Transverse colon (tissue), 4 donors: ENCODE results near the gene TMEM158. TPM values are rescaled to one million over a fixed set of nuclear protein-coding genes. Genes with fewer than 3 reads are reported as not detected.

Source experiments
- DNase-seq: peaks from one replicate; pipeline ENCODE4 v3.0.0-alpha.2; 2019
- H3K27ac ChIP-seq, 4 donors: fragments of 200-600 bp; sonication (generic); 2 replicates each; pipeline ENCODE4 v1.5.1; 2016 to 2018; ENCODE audit warnings: inconsistent platforms in 4 of 4
- H3K27me3 ChIP-seq: fragments of 200-600 bp; sonication (generic); 2 replicates; pipeline ENCODE4 v1.5.1; 2017; ENCODE audit warnings: inconsistent platforms
- H3K36me3 ChIP-seq, 4 donors: fragments of 200-600 bp; sonication (generic); 2 replicates each; pipeline ENCODE4 v1.5.1; 2017 to 2019; ENCODE audit warnings: inconsistent platforms in 4 of 4
- H3K4me1 ChIP-seq, 4 donors: fragments of 200-600 bp; sonication (generic); 2 replicates each; pipeline ENCODE4 v1.5.1; 2017 to 2020; ENCODE audit warnings: inconsistent platforms in 4 of 4
- H3K4me3 ChIP-seq, 4 donors: fragments of 200-600 bp; sonication (generic); 1 replicate in 1 of 4; 2 replicates in 3 of 4; pipeline versions ENCODE4 v1.5.1 to v1.6.1; 2017 to 2019; ENCODE audit warnings: inconsistent platforms in 4 of 4
- H3K9me3 ChIP-seq, 2 donors: fragments of 200-600 bp; sonication (generic); 2 replicates each; pipeline ENCODE4 v1.5.1; 2017 to 2019; ENCODE audit warnings: inconsistent platforms in 2 of 2
- EP300 ChIP-seq: sonication (generic); formaldehyde crosslinking; IDR thresholded peaks from one replicate; pipeline ENCODE4 v1.6.1; 2017; ENCODE audit warnings: antibody characterized with exemption, low read depth
- POLR2A ChIP-seq: fragments of 450-650 bp; IDR thresholded peaks from one replicate; pipeline ENCODE4 v1.6.1; 2016; ENCODE audit warnings: antibody characterized with exemption, mild to moderate bottlenecking, moderate library complexity
- POLR2AphosphoS5 ChIP-seq, 3 donors: sonication (generic); formaldehyde crosslinking; IDR thresholded peaks; one replicate each; pipeline ENCODE4 v1.6.1; 2016; ENCODE audit warnings: antibody characterized with exemption in 3 of 3
- WGBS, 2 donors: methylation state at CpG; one replicate each; pipeline ENCODE4 v1.1.5; 2018; ENCODE audit warnings: low coverage in 1 of 2; 5-methylcytosine and 5-hydroxymethylcytosine counted together
- in situ Hi-C, 4 donors: fragments of 200-750 bp; cut with MboI; loops; one replicate each; pipeline versions ENCODE4 v1.15.0 to v1.15.1; 2017; ENCODE audit warnings: low sequenced_read_pairs in 3 of 4, low pct_ligation_motif_present in 1 of 4, low pct_unique_long_range_greater_than_20kb in 1 of 4
- intact Hi-C: fragments of 100-400 bp; cut with DNase I; formaldehyde crosslinking; loops from one replicate; pipeline ENCODE4 v1.15.1; 2023; ENCODE audit warnings: low total_unique reads
- total RNA-seq, 4 donors: library from RNA; depleted of rRNA; stranded (reverse); fragments of >200 nt; gene quantifications; one replicate each; pipeline ENCODE4 v1.1.0, GENCODE V29; 2016
- TF ChIP-seq, protein P1 (sequence below), 5 experiments: fragments of 200-600 bp in 3 of 5; fragments of 450-650 bp in 2 of 5; sonication (generic) in 3 of 5; IDR thresholded peaks; 1 replicate in 2 of 5; 2 replicates in 3 of 5; pipeline ENCODE4 v1.5.1; 2016 to 2017; ENCODE audit warnings: antibody characterized with exemption in 5 of 5, inconsistent platforms in 3 of 5, mild to moderate bottlenecking in 2 of 5, moderate library complexity in 1 of 5

TMEM158 gene
- total RNA-seq, 4 donors from 2014 or later, result 0.82 to 23.9 (median 1.7) TPM; not detected in 1

DNA sequence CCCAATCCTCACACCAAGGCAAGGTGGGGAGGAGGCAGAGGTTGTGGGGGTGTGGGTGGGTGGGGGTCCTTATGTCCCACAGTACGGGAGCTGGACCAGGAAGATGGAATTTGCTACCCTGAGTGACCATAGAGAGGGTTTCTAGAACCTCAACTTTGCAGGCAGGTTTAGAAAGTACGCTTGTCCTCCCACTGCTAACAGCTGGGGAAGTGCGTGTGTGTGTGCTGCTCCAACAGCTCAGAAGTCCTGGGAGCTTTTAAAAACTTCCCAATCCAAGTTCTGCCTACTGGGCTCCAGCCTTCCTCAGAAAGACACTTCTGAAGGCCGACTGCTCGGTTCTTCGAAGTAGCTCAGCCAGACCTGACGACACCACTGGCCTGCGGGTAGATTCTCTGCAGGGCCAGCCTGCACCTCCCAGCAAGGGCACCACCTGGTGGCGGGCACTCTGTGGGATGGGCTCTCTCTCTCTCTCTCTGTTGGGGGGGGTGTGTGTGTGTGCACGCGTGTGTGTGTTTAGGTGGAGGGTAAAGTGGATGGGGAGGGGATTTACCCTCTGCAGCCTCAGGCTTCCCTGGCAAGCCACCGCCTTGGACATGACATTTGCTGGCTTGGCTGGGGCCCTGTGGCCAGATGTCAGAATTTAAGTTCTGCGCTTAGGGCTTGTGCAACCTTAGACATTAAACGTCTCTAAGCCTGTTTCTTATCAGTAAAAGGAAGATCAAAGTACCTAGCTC lies 15.6 kb downstream of the TMEM158 start:
- Histone ChIP-seq H3K4me1 (peaks cover 0 to 30% (median 16%) of the 10 kb centered on the region in 4 donors), H3K4me3 (no peak overlapping the region), H3K36me3 (no peaks in the 10 kb centered on the region), H3K27me3 (no peaks in the 10 kb centered on the region), H3K27ac (peak overlapping the region in 3 of 4 donors; percentile 49 to 74 (median 70)), H3K9me3 (no peaks in the 10 kb centered on the region)
- intact Hi-C loops (loop anchor here (5.0 kb wide), 1 partner anchor 168 kb away; no protein-coding TSS in a partner anchor), in situ Hi-C loops (loop anchor here (5.0 to 25.0 kb wide), 5 partner anchors 166 to 452 kb away; no protein-coding TSS in a partner anchor)
- TF ChIP-seq POLR2A (no peak), POLR2AphosphoS5 (IDR thresholded peaks at IDR 0.05) (no peak), EP300 (no peak)
- TF ChIP-seq, protein P1, sequence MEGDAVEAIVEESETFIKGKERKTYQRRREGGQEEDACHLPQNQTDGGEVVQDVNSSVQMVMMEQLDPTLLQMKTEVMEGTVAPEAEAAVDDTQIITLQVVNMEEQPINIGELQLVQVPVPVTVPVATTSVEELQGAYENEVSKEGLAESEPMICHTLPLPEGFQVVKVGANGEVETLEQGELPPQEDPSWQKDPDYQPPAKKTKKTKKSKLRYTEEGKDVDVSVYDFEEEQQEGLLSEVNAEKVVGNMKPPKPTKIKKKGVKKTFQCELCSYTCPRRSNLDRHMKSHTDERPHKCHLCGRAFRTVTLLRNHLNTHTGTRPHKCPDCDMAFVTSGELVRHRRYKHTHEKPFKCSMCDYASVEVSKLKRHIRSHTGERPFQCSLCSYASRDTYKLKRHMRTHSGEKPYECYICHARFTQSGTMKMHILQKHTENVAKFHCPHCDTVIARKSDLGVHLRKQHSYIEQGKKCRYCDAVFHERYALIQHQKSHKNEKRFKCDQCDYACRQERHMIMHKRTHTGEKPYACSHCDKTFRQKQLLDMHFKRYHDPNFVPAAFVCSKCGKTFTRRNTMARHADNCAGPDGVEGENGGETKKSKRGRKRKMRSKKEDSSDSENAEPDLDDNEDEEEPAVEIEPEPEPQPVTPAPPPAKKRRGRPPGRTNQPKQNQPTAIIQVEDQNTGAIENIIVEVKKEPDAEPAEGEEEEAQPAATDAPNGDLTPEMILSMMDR (IDR thresholded peaks at IDR 0.05), result peak; percentile 74 to 98 (median 79)
- DNase-seq, result peak; percentile 90
- 17 to 38% methylated on average over 2 to 14 of the region's 14 CpGs for WGBS, 2 donors

- intact Hi-C loops, result no loop called here
- Histone ChIP-seq H3K4me3 (no peak overlapping the region), H3K4me1 (peaks cover 0 to 30% (median 16%) of the 10 kb centered on the region in 4 donors), H3K27ac (no peak overlapping the region), H3K27me3 (no peaks in the 10 kb centered on the region), H3K36me3 (no peaks in the 10 kb centered on the region), H3K9me3 (no peaks in the 10 kb centered on the region)
- no peak for DNase-seq
- WGBS, 2 donors, result 60 to 66% methylated on average over 1 to 3 of the region's 3 CpGs
- in situ Hi-C loops, result loop anchor here in 3 of 4 donors (25.0 kb wide), 1 partner anchor 453 kb away; no protein-coding TSS in a partner anchor
- TF ChIP-seq, protein P1 (IDR thresholded peaks at IDR 0.05), result no peak
- TF ChIP-seq POLR2A (no peak), POLR2AphosphoS5 (IDR thresholded peaks at IDR 0.05) (no peak), EP300 (no peak)
These were observed 16.6 kb downstream of the TMEM158 start for GRCh38 chr3:45209526-45209925.

- intact Hi-C loops (no loop called here), in situ Hi-C loops (loop anchor here in 3 of 4 donors (25.0 kb wide), 1 partner anchor 454 kb away; no protein-coding TSS in a partner anchor)
- TF ChIP-seq, protein P1 (IDR thresholded peaks at IDR 0.05), result no peak
- no peak for TF ChIP-seq POLR2AphosphoS5 (IDR thresholded peaks at IDR 0.05)
- Histone ChIP-seq H3K9me3 (no peaks in the 10 kb centered on the region), H3K36me3 (no peaks in the 10 kb centered on the region), H3K27me3 (no peaks in the 10 kb centered on the region), H3K4me1 (peaks cover 0 to 30% (median 16%) of the 10 kb centered on the region in 4 donors), H3K4me3 (no peak overlapping the region), H3K27ac (no peak overlapping the region)
- DNase-seq, result no peak
- WGBS, 2 donors, result 88 to 89% methylated on average over 2 of the region's 2 CpGs
These were observed 17.5 kb downstream of the TMEM158 start for GRCh38 chr3:45208586-45208985.

DNA sequence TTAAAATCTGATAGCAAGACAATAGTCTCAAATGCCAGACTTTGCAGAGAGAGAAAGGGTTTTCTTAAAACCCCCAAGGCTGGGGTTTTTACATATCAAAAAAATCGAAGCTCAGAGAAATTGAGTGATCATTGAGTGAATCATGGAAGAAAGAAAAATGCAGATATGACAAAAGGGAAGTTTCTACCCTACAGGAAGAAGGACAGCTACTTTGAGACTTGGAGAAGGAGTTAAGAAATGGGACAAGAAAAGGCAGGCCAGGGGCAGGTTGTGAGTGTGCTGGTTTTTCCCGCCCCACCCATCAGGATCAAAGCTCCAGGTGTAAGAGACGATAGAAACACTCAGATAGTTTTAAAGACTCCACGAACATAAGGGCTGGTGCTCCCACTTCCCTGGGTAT lies 18.6 kb downstream of the TMEM158 start:
- TF ChIP-seq EP300, result no peak
- TF ChIP-seq POLR2A, result no peak
- TF ChIP-seq POLR2AphosphoS5 (IDR thresholded peaks at IDR 0.05), result no peak
- TF ChIP-seq, protein P1 (IDR thresholded peaks at IDR 0.05), result no peak

More for the DNA sequence above, 18.6 kb downstream of the TMEM158 start:
- in situ Hi-C loops, result loop anchor here in 3 of 4 donors (25.0 kb wide), 1 partner anchor 455 kb away; no protein-coding TSS in a partner anchor
- Histone ChIP-seq H3K4me3 (no peak overlapping the region), H3K27ac (no peak overlapping the region), H3K9me3 (no peaks in the 10 kb centered on the region), H3K36me3 (no peaks in the 10 kb centered on the region), H3K4me1 (peaks cover 0 to 30% (median 16%) of the 10 kb centered on the region in 4 donors), H3K27me3 (no peaks in the 10 kb centered on the region)
- DNase-seq, result no peak
- 68 to 79% methylated on average over 4 of the region's 4 CpGs for WGBS, 2 donors
- intact Hi-C loops, result no loop called here
